GM19463 (cell line): ENCODE measurements around the gene FRY.

Experiments used
- ATAC-seq: cut with Tn5 transposase; IDR thresholded peaks from one replicate; pipeline ENCODE4 v1.9.1; 2021; ENCODE audit warnings: mild to moderate bottlenecking, moderate library complexity; ENCODE audit not compliant: unreplicated experiment

Gene FRY

GRCh38 chr13:32079587-32079986 is 48.0 kb downstream of the FRY start:
- ATAC-seq, result no peak

- ATAC-seq, result no peak
Measured at GRCh38 chr13:32080328-32080744, 48.8 kb downstream of the FRY start.

GRCh38 chr13:32081591-32081990 is 50.0 kb downstream of the FRY start:
- no peak for ATAC-seq

- no peak for ATAC-seq
Measured at GRCh38 chr13:32086366-32086765, 54.8 kb downstream of the FRY start.

- ATAC-seq, result no peak
Measured at GRCh38 chr13:32086791-32087441, 55.3 kb downstream of the FRY start.

GRCh38 chr13:32087955-32088747 is 56.6 kb downstream of the FRY start:
- ATAC-seq, result no peak

- no peak for ATAC-seq
Measured at GRCh38 chr13:32092496-32092895, 60.9 kb downstream of the FRY start.

GRCh38 chr13:32093006-32093405 is 61.4 kb downstream of the FRY start:
- ATAC-seq, result no peak

- no peak for ATAC-seq
Measured at GRCh38 chr13:32098272-32098671, 66.7 kb downstream of the FRY start.

GRCh38 chr13:32105653-32106313 is 74.2 kb downstream of the FRY start:
- no peak for ATAC-seq

GRCh38 chr13:32107474-32107873 is 75.9 kb downstream of the FRY start:
- no peak for ATAC-seq

- no peak for ATAC-seq
Measured at GRCh38 chr13:32107973-32108372, 76.4 kb downstream of the FRY start.

GRCh38 chr13:32113532-32113931 is 82.0 kb downstream of the FRY start:
- no peak for ATAC-seq

- ATAC-seq, result no peak
Measured at GRCh38 chr13:32114284-32114950, 82.8 kb downstream of the FRY start.

GRCh38 chr13:32115066-32115465 is 83.5 kb downstream of the FRY start:
- ATAC-seq, result no peak

- ATAC-seq, result peak; percentile 39
Measured at GRCh38 chr13:32116210-32116609, 84.6 kb downstream of the FRY start.

GRCh38 chr13:32117001-32117400 is 85.4 kb downstream of the FRY start:
- ATAC-seq, result no peak

- no peak for ATAC-seq
Measured at GRCh38 chr13:32117701-32118100, 86.1 kb downstream of the FRY start.

GRCh38 chr13:32121316-32121715 is 89.7 kb downstream of the FRY start:
- ATAC-seq, result no peak

GRCh38 chr13:32124743-32125142 is 93.2 kb downstream of the FRY start:
- no peak for ATAC-seq

- ATAC-seq, result no peak
Measured at GRCh38 chr13:32125221-32125689, 93.7 kb downstream of the FRY start.
